GOT3 (cell line): ENCODE data around the gene C15orf39.
"Not testable (repeated sequence)": the region's sequence is repeated elsewhere in the genome, so short reads cannot be mapped to it uniquely, and the experiment has no call there.

Experiments used
- DNase-seq: peaks from one replicate; lab custom pipeline; 2025; ENCODE audit warnings: mixed read lengths; lab: John Stamatoyannopoulos, UW

Gene C15orf39

GRCh38 chr15:75201616-75202250 lies at the start of gene C15orf39:
TSS of gene C15orf39 (plus strand) at chr15:75201882. CDS start at chr15:75206049, 4,167 bp downstream.
- DNase-seq = peak; percentile 50

GRCh38 chr15:75152382-75153079 lies 49.2 kb upstream of the C15orf39 start:
- DNase-seq = no peak

- DNase-seq = no peak
These were observed 48.6 kb upstream of the C15orf39 start for GRCh38 chr15:75153087-75153486.

GRCh38 chr15:75153565-75154276 lies 48.0 kb upstream of the C15orf39 start:
- DNase-seq = no peak

- no peak for DNase-seq
These were observed 47.1 kb upstream of the C15orf39 start for GRCh38 chr15:75154461-75155062.

- DNase-seq = no peak
These were observed 45.1 kb upstream of the C15orf39 start for GRCh38 chr15:75156326-75157215.

- DNase-seq = no peak
These were observed 43.3 kb upstream of the C15orf39 start for GRCh38 chr15:75158402-75158801.

- no peak for DNase-seq
These were observed 42.4 kb upstream of the C15orf39 start for GRCh38 chr15:75159244-75159643.

- no peak for DNase-seq
These were observed 40.4 kb upstream of the C15orf39 start for GRCh38 chr15:75161106-75161916.

GRCh38 chr15:75161917-75162414 lies 39.7 kb upstream of the C15orf39 start:
- DNase-seq = no peak

GRCh38 chr15:75163150-75163564 lies 38.5 kb upstream of the C15orf39 start:
- DNase-seq = no peak

- DNase-seq = no peak
These were observed 36.9 kb upstream of the C15orf39 start for GRCh38 chr15:75164625-75165350.

- not testable (repeated sequence) for DNase-seq
These were observed 35.1 kb upstream of the C15orf39 start for GRCh38 chr15:75166489-75167063.

- no peak for DNase-seq
These were observed 33.9 kb upstream of the C15orf39 start for GRCh38 chr15:75167588-75168350.

GRCh38 chr15:75168374-75168773 lies 33.3 kb upstream of the C15orf39 start:
- DNase-seq = no peak

- DNase-seq = no peak
These were observed 31.5 kb upstream of the C15orf39 start for GRCh38 chr15:75170203-75170602.

- DNase-seq = no peak
These were observed 30.9 kb upstream of the C15orf39 start for GRCh38 chr15:75170711-75171341.

GRCh38 chr15:75171408-75171807 lies 30.3 kb upstream of the C15orf39 start:
- DNase-seq = no peak
